OCI-LY7 (cell line): Measurements from ENCODE around the gene IKBIP.

ENCODE experiments used
- CTCF ChIP-seq: fragments of 200-600 bp; sonication (generic); conservative IDR thresholded peaks from 2 replicates; pipeline ENCODE4 v1.5.1; 2014; ENCODE audit warnings: mild to moderate bottlenecking, antibody characterized with exemption, low read length, moderate library complexity, mixed read lengths
- EZH2phosphoT487 ChIP-seq: fragments of 200-600 bp; sonication (generic); IDR thresholded peaks from 2 replicates; pipeline ENCODE4 v1.6.1; 2018; ENCODE audit warnings: low read depth, borderline replicate concordance, mild to moderate bottlenecking, mixed run types, antibody characterized with exemption, low read length, moderate library complexity, mixed read lengths

- peak; percentile 42; the same call in 1 of the 2 replicates for TF ChIP-seq CTCF
- no peak for TF ChIP-seq EZH2phosphoT487
Measured at GRCh38 chr12:98612696-98613334, 31.8 kb downstream of the IKBIP start.
